K562 (cell line): ENCODE measurements around the gene FBXO46. TPM values are rescaled to one million over a fixed set of nuclear protein-coding genes. Genes with fewer than 3 reads are reported as not detected.

Source experiments
- CREB1 ChIP-seq, 2 experiments: sonication (generic) in 1 of 2; formaldehyde crosslinking in 1 of 2; IDR thresholded peaks; 2 replicates each; pipeline versions ENCODE4 v1.6.1 to v1.8.0; 2012 to 2022; ENCODE audit warnings: inconsistent platforms in 1 of 2, mild to moderate bottlenecking in 1 of 2, missing genetic modification reagents in 1 of 2, moderate library complexity in 1 of 2
- ETV5 ChIP-seq: sonication (generic); formaldehyde crosslinking; IDR thresholded peaks from 2 replicates; pipeline ENCODE4 v1.4.0; 2020; ENCODE audit warnings: low read depth, mild to moderate bottlenecking, missing genetic modification reagents
- FOSL1 ChIP-seq: fragments of 200-800 bp; sonication (Bioruptor generic); conservative IDR thresholded peaks from 2 replicates; pipeline ENCODE4 v1.6.1; 2016; ENCODE audit warnings: missing genetic modification characterization, missing compliant biosample characterization
- KLF16 ChIP-seq: IDR thresholded peaks from 2 replicates; pipeline ENCODE4 v1.6.1; 2016; ENCODE audit warnings: antibody characterized with exemption
- MEF2D ChIP-seq: conservative IDR thresholded peaks from 2 replicates; pipeline ENCODE4 v1.6.1; 2016; ENCODE audit warnings: low read depth, missing genetic modification characterization, missing compliant biosample characterization
- SETDB1 ChIP-seq: IDR thresholded peaks from one replicate; pipeline ENCODE4 v1.6.1; 2012; ENCODE audit warnings: low read length, control low read depth, inconsistent platforms
- ZFP36 ChIP-seq: fragments of 150-350 bp; IDR thresholded peaks from 2 replicates; pipeline ENCODE4 v1.6.1; 2018; ENCODE audit warnings: low read length, low read depth; ENCODE audit not compliant: partially characterized antibody
- ZNF668 ChIP-seq: fragments of 250-450 bp; sonication (Bioruptor Pico); IDR thresholded peaks from 2 replicates; pipeline ENCODE4 v1.8.0; 2022; ENCODE audit warnings: mild to moderate bottlenecking, inconsistent platforms
- ZSCAN32 ChIP-seq: fragments of 450-650 bp; formaldehyde crosslinking; IDR thresholded peaks from 2 replicates; pipeline ENCODE4 v1.4.0; 2020; ENCODE audit warnings: mild to moderate bottlenecking, moderate library complexity
- polyA plus RNA-seq, 8 experiments: library from polyadenylated mRNA; depleted of rRNA in 4 of 8; stranded (reverse) in 5 of 8; unstranded in 3 of 8; fragments of >200 nt; fragmentation: Nextera tagmentation in 2 of 8; fragmentation: Illumina TruSeq in 1 of 8; extraction: Ambion mirVana in 2 of 8; extraction: Trizol in 1 of 8; gene quantifications; 2 replicates each; pipeline versions ENCODE4 v1.2.1 to v1.2.3, GENCODE V29; 2011 to 2014; ENCODE audit warnings: inconsistent platforms in 1 of 8, missing spikeins in 1 of 8
- total RNA-seq, 7 experiments: library from RNA; depleted of rRNA in 6 of 7; stranded (reverse); fragments of >200 nt in 6 of 7; fragmentation: Illumina TruSeq in 2 of 7; extraction: Trizol in 2 of 7; gene quantifications; 2 replicates each; pipeline versions ENCODE4 v1.2.1 to v1.2.3, GENCODE V29; 2011 to 2021; ENCODE audit warnings: low replicate concordance in 1 of 7
- TF ChIP-seq, protein P1 (sequence below): fragments of 450-650 bp; IDR thresholded peaks from 2 replicates; pipeline ENCODE4 v1.6.1; 2018; ENCODE audit not compliant: partially characterized antibody
- TF ChIP-seq, protein P2 (sequence below): sonication (generic); formaldehyde crosslinking; IDR thresholded peaks from 2 replicates; pipeline ENCODE4 v1.8.0; 2022; ENCODE audit warnings: missing genetic modification reagents, mild to moderate bottlenecking, borderline replicate concordance
- TF ChIP-seq, protein P3 (sequence below): fragments of 450-650 bp; IDR thresholded peaks from 2 replicates; pipeline ENCODE4 v1.6.1; 2014; ENCODE audit warnings: low read depth, mild to moderate bottlenecking, moderate library complexity, borderline replicate concordance
- TF ChIP-seq, protein P4 (sequence below): sonication (generic); formaldehyde crosslinking; IDR thresholded peaks from 2 replicates; pipeline ENCODE4 v1.8.0; 2022; ENCODE audit warnings: mild to moderate bottlenecking, missing genetic modification reagents
- TF ChIP-seq, protein P5 (sequence below): fragments of 250-450 bp; sonication (Bioruptor Pico); IDR thresholded peaks from 2 replicates; pipeline ENCODE4 v1.4.0; 2020; ENCODE audit warnings: mild to moderate bottlenecking, moderate library complexity

Gene FBXO46
- total and polyA plus RNA-seq, 9 of the 15 experiments (the other 6 are each of a cell fraction or from before 2014, with no cell fraction given): 1.5 to 36.1 (median 7.3) TPM

DNA sequence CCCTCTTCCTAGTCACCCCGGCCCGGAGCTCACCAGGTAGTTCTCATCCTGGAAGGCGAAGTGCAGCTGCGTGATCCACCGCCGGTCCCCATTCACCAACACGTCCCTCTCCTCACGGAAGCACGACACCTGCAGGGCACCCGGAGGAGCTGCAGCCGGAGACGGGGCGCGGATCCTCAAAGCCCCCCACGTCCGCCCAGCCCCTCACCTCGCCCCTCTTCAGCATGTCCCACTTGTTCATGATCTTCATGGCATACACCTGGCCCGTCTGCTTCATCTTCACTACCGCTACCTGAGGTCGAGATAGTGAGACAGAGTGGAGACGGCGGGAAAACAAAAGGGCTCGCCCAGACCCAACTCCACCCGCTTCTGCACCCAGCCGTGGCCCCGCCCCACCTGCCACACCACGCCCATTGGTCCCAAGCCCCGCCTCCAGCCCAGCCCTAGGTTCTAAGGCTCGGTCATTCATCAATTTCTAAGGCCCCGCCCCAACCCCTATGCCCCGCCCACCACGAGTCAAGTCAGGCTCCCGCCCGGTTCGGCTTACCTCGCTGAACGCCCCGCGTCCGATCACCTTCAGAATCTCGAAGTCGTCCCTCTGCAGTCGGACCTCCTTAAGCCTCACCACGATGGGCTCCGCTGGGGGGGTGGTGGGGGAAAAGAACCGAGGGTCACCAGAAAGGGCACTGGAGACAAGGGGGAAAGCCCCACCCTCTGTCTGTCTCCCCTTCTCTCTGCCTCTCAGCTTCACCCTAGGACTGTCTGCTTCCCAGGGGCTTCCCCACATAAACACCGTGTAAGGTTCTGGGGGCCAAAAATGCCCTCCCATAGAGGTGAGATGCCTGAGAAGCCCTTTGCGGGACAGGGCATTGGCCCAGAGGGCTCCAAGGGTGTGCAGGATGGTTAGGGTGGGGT is 48.8 kb upstream of the FBXO46 start (continued):
- TF ChIP-seq, protein P1, sequence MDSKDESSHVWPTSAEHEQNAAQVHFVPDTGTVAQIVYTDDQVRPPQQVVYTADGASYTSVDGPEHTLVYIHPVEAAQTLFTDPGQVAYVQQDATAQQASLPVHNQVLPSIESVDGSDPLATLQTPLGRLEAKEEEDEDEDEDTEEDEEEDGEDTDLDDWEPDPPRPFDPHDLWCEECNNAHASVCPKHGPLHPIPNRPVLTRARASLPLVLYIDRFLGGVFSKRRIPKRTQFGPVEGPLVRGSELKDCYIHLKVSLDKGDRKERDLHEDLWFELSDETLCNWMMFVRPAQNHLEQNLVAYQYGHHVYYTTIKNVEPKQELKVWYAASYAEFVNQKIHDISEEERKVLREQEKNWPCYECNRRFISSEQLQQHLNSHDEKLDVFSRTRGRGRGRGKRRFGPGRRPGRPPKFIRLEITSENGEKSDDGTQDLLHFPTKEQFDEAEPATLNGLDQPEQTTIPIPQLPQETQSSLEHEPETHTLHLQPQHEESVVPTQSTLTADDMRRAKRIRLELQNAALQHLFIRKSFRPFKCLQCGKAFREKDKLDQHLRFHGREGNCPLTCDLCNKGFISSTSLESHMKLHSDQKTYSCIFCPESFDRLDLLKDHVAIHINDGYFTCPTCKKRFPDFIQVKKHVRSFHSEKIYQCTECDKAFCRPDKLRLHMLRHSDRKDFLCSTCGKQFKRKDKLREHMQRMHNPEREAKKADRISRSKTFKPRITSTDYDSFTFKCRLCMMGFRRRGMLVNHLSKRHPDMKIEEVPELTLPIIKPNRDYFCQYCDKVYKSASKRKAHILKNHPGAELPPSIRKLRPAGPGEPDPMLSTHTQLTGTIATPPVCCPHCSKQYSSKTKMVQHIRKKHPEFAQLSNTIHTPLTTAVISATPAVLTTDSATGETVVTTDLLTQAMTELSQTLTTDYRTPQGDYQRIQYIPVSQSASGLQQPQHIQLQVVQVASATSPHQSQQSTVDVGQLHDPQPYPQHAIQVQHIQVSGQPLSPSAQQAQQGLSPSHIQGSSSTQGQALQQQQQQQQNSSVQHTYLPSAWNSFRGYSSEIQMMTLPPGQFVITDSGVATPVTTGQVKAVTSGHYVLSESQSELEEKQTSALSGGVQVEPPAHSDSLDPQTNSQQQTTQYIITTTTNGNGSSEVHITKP: peak; percentile 10
- TF ChIP-seq KLF16 (0 out of 2 replicates have a peak, but pooled peaks have one; percentile 12), MEF2D (tag) (no peak), ZFP36 (peak; percentile 17), ETV5 (CRISPR knock-in tag) (no peak), FOSL1 (no peak), ZNF668 (CRISPR knock-in tag) (no peak), SETDB1 (no peak), ZSCAN32 (CRISPR knock-in tag) (no peak), CREB1 (IDR thresholded peaks at IDR 0.05) (peak; percentile 39; the same call in 1 of the 2 replicates), CREB1 (CRISPR knock-in tag; IDR thresholded peaks at IDR 0.05) (peak; percentile 42; the same call in 1 of the 2 replicates)
- TF ChIP-seq, protein P2, sequence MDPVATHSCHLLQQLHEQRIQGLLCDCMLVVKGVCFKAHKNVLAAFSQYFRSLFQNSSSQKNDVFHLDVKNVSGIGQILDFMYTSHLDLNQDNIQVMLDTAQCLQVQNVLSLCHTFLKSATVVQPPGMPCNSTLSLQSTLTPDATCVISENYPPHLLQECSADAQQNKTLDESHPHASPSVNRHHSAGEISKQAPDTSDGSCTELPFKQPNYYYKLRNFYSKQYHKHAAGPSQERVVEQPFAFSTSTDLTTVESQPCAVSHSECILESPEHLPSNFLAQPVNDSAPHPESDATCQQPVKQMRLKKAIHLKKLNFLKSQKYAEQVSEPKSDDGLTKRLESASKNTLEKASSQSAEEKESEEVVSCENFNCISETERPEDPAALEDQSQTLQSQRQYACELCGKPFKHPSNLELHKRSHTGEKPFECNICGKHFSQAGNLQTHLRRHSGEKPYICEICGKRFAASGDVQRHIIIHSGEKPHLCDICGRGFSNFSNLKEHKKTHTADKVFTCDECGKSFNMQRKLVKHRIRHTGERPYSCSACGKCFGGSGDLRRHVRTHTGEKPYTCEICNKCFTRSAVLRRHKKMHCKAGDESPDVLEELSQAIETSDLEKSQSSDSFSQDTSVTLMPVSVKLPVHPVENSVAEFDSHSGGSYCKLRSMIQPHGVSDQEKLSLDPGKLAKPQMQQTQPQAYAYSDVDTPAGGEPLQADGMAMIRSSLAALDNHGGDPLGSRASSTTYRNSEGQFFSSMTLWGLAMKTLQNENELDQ (CRISPR knock-in tag): no peak
- TF ChIP-seq, protein P3, sequence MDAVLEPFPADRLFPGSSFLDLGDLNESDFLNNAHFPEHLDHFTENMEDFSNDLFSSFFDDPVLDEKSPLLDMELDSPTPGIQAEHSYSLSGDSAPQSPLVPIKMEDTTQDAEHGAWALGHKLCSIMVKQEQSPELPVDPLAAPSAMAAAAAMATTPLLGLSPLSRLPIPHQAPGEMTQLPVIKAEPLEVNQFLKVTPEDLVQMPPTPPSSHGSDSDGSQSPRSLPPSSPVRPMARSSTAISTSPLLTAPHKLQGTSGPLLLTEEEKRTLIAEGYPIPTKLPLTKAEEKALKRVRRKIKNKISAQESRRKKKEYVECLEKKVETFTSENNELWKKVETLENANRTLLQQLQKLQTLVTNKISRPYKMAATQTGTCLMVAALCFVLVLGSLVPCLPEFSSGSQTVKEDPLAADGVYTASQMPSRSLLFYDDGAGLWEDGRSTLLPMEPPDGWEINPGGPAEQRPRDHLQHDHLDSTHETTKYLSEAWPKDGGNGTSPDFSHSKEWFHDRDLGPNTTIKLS: no peak
- TF ChIP-seq, protein P4, sequence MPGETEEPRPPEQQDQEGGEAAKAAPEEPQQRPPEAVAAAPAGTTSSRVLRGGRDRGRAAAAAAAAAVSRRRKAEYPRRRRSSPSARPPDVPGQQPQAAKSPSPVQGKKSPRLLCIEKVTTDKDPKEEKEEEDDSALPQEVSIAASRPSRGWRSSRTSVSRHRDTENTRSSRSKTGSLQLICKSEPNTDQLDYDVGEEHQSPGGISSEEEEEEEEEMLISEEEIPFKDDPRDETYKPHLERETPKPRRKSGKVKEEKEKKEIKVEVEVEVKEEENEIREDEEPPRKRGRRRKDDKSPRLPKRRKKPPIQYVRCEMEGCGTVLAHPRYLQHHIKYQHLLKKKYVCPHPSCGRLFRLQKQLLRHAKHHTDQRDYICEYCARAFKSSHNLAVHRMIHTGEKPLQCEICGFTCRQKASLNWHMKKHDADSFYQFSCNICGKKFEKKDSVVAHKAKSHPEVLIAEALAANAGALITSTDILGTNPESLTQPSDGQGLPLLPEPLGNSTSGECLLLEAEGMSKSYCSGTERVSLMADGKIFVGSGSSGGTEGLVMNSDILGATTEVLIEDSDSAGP: no peak
- TF ChIP-seq, protein P5, sequence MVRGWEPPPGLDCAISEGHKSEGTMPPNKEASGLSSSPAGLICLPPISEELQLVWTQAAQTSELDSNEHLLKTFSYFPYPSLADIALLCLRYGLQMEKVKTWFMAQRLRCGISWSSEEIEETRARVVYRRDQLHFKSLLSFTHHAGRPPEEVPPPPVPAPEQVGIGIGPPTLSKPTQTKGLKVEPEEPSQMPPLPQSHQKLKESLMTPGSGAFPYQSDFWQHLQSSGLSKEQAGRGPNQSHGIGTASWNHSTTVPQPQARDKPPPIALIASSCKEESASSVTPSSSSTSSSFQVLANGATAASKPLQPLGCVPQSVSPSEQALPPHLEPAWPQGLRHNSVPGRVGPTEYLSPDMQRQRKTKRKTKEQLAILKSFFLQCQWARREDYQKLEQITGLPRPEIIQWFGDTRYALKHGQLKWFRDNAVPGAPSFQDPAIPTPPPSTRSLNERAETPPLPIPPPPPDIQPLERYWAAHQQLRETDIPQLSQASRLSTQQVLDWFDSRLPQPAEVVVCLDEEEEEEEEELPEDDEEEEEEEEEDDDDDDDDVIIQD: no peak
